Stimulated activated CD8-positive, alpha-beta memory T cell treated with anti-CD3 and anti-CD28 coated beads, Interleukin-7, amount 100 ng/mL, for 1 hour (primary cell): Measurements from ENCODE around the gene MAGEA9.
"Not testable (repeated sequence)": the region's sequence is repeated elsewhere in the genome, so short reads cannot be mapped to it uniquely, and the experiment has no call there.

Experiments used
- DNase-seq, 2 donors: peaks; one replicate each; pipeline ENCODE4 v3.0.0-alpha.2; 2020; ENCODE audit warnings: low read depth in 2 of 2

The MAGEA9 gene, protein sequence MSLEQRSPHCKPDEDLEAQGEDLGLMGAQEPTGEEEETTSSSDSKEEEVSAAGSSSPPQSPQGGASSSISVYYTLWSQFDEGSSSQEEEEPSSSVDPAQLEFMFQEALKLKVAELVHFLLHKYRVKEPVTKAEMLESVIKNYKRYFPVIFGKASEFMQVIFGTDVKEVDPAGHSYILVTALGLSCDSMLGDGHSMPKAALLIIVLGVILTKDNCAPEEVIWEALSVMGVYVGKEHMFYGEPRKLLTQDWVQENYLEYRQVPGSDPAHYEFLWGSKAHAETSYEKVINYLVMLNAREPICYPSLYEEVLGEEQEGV

DNA sequence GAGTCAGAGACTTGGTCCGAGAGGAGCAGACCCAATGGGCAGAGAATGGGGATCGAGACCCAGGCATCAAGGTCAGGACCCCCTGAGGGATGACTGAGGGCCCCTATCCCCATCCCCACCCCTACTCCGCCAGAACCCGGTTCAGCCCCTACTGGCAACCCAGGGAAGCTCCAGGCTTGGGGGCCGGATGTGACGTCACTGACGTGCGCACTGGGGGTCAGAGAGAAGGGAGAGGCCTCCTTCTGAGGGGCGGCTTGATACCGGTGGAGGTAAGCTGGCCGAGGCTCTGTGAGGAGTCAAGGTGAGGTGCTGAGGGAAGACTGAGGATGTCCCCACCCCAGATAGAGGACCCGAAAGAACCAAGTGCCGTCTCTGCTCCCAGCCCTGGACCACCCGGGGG lies at the start of gene MAGEA9:
Gene MAGEA9, plus strand, starts transcription at position 204 of the 400 bp plus-strand sequence. CDS start 4,281 bp downstream, outside the sequence.
- not testable (repeated sequence) for DNase-seq

- DNase-seq: not testable (repeated sequence)
These were observed 39.5 kb upstream of the MAGEA9 start for GRCh38 chrX:149742269-149742668.

DNA sequence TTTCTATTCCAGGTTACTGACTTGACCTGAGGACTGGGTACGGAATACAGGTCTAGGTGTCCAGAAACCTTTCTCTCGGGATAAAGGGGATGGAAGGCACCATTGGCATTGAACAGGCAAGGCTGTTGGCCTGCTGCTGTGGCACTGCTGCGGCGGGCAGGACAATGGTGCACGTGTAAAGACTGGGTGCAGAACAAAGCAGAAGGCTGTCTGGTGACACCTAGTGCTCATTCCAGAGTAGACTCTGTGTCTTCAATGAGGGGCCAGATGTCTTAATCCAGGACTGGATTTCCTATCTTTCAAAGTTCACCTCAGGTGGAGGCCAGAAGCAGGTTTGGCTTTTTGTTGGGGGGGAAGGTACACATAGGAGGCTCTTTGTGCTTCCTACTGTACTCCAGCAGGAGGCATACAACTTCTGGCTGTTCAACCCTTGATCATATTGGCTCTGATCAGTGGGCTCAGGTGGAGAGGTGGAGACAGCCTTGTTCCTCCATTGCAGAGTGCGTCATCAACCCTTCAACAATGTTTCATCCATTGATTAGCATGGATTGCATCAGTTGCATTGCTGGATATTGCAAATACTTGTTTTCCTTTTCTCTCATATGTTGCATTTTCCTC lies 35.2 kb upstream of the MAGEA9 start:
- not testable (repeated sequence) for DNase-seq

DNA sequence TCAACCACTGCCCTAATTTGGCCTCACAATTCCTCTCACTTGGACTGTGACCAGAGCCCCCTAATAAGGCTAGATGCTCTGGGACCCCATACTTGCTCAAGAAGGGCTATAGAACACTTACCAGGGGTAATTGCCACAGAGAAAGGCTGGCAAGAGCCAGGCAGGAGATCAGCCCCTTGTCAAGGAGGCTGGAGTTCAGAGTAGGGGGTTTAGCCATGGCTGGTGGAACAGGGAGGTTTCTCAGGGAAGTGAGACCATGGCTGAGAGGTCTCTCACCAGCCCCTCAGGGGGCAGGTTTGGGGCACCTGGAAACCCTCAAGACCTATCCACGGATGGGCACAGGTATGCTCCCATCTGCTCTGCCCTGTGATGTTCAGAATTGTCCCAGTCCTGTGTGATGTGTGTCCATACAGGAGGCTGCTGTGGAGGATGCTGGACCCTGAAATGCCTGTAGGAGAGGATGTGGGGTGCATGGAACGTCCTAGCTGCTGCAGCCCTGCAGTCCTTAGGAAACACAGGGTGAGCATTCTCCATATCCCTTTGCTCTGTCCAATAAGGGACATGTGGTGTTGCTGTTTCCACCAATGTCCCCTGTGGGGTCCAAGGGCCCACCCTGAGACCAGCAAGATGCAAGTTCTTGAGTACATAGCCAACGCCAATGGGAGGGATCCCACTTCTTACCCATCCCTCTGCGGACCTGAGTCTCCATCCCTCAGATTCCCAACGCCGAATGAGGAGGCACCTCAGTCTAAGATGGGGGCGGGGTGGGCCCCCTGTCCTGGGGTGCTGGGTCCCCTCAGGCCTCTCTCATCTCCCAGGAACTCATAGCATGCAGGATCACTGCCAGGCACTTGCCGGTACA lies 24.3 kb upstream of the MAGEA9 start:
- no peak for DNase-seq

GRCh38 chrX:149758068-149758714 lies 23.5 kb upstream of the MAGEA9 start:
- no peak for DNase-seq

DNA sequence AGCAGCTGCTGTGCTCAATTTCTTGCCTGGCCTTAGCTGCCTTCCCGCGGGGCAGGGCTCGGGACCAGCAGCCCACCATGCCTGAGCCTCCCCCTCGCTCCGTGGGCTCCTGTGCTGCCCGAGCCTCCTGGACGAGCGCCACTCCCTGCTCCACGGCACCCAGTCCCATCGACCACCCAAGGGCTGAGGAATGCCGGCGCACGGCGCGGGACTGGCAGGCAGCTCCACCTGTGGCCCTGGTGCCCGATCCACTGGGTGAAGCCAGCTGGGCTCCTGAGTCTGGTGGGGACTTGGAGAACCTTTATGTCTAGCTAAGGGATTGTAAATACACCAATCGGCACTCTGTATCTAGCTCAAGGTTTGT lies 23.0 kb upstream of the MAGEA9 start:
- not testable (repeated sequence) for DNase-seq

- DNase-seq: no peak
These were observed 21.9 kb upstream of the MAGEA9 start for GRCh38 chrX:149759824-149760223.

- DNase-seq: no peak
These were observed 20.8 kb upstream of the MAGEA9 start for GRCh38 chrX:149760965-149761364.

- not testable (repeated sequence) for DNase-seq
These were observed 19.7 kb upstream of the MAGEA9 start for GRCh38 chrX:149761858-149762674.

GRCh38 chrX:149762696-149763614 lies 18.8 kb upstream of the MAGEA9 start:
- no peak for DNase-seq

DNA sequence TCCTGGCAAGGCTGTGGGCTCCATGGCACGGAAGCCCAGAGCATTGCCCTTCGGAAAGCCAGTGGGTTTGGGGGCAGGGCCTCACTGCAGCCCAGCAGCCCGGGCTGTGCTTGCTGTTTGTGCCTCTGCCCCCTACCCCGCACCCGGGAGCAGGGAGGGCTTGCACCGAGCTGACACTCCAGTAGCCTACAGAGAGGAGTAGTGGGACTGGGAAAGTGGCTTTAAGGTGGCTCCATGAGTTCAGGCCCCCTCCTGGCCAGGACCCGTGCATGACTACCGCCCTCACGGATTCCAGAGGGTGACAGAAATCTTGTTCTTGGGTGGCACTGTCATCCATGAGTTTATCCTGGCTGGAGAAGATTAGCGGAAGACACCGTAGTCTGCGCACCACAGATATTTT lies 11.4 kb upstream of the MAGEA9 start:
- not testable (repeated sequence) for DNase-seq

GRCh38 chrX:149773026-149773425 lies 8.7 kb upstream of the MAGEA9 start:
- DNase-seq: not testable (repeated sequence)

DNA sequence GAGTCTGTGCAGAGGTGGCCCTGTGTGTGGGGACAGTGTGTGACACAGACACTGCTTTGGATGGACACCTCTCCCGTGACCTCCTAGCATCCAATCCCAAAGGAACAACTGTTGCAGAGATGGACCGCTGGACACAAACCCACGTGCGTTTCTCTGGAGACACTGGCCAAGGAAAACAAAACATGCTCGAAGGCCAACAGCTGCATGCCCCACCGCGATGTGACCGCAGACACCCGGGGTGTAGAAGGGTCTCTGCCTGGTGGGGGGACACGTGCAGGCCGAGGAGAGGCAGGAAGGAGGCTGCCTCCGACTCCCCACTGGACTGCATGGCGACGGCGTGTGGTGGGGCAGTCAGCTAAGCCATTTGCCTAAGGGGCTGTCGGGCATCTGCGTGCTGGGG lies 8.0 kb upstream of the MAGEA9 start, which contains the start of gene HSFX1:
Gene HSFX1, plus strand, starts transcription at position 301 of the 400 bp plus-strand sequence. CDS start 614 bp downstream, outside the sequence.
- DNase-seq: not testable (repeated sequence)

DNA sequence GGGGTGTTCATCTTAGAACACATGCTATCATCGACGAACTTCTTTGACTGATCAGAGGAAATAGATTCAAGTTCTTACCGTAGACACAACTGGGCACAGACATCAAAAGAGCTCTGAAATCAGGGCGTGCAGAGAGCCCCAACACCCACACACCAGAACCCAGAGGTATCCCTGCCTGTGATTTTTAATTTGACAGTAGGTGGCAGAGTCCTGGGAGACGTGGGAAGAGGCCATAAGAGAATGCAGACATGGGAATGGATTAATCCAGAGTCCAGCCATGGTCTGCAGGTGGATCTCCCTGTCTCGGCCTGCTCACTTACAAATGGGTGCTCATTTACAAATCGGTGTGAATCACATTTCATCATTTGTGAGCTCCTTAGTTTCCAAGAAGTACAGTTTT lies 3.7 kb upstream of the MAGEA9 start:
- DNase-seq: not testable (repeated sequence)

- not testable (repeated sequence) for DNase-seq
These were observed 13.8 kb downstream of the MAGEA9 start for GRCh38 chrX:149795531-149795930.

DNA sequence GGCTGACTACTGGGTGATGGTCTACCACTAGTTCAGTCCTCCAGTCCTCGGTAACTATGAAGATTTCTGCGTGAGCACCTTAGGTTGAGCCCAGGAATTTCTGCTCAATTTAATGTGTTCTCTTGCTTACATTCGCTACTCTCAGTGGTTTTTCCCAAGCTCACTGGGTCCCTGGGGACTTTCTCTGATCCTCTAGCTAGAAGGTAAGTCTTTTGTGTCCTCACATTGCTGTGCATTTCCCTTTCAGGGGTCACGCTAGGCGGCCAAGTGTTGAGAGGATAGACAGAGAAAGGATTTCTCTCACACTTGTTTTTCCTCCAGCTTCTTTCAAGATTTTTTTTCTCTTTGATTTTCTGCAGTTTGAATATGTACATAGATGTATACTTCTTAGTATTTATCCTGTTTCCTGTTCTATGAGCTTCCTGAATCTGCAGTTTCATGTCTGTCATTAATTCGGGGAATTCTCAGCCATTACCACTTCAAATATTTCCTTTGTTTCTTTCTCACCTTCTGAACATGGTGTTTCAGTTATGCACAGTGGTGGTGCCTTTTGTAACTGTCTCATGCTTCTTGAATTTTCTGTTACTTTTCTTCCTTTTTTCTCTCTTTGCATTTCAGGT lies 17.5 kb downstream of the MAGEA9 start:
- DNase-seq: no peak

DNA sequence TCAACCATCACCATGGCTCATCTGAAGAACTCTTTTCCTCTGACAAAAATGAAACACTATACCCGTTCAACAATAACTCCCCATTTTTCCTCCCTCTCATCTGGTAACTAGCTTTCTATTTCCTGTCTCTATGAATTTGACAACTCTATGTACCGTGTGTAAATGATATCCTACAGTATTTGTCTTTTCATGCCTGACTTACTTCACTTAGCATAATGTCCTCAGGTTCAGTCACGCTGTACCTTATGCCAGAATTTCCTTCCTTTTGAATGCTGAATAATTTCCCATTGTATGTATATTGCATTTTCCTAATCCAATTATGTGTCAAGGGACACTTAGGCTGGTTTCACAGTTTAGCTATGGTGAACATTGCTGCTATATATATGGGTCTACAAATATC lies 18.2 kb downstream of the MAGEA9 start:
- DNase-seq: no peak

DNA sequence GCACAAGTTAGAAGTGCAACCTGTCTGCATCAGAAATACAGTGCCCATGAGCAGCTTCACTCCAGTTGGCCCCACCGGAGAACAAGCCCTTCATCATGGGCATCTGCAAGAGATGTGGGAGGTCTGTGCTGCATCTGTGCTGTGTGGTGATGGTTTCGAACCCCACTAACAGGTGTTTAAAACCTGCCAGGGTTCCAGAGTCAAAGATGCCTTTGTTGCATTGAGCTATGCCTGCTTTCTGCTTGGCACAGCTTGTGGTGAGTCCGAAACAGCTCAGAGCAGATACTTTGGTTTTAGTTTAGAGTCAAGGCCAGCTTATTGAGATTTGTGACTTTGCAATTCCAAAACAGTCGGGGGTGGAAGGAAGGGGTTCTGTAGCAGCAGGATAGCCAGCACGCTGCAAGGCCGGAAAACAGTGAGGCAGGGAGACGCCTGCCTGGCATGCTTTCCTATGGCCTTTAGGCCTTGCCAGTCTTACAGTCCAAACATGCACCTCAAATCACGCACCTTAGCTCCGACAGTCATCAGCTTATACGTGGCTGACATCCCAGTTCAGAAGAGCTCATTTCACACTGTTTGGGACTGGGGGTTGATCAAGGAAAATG lies 21.8 kb downstream of the MAGEA9 start:
- DNase-seq: no peak

GRCh38 chrX:149804102-149804501 lies 22.4 kb downstream of the MAGEA9 start:
- DNase-seq: no peak
